Measurements from ENCODE around the gene NSD1.

NSD1 gene

DNA sequence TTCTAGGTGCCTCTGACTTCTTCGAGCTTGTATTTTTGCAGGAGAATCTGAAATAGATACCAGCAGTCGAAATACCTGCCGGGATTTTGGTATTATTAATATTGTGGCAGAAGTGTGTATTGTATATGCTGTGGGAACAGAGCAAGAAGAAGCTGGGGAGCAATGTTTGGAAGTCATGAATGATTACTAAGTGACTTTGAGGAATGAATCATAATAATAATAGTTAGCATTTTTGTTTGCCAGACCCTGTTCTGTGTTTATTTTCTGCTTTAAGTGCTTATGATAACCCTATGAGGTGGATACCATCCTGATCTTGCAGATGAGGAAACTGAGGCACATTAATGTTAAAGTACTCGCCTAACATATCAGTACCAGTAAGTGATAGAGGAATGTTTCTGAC, 137.5 kb downstream of the NSD1 start:
- Mint-ChIP-seq H3K9me3 (no peaks in the 10 kb centered on the region), H3K4me3 (no peak overlapping the region), H3K36me3 (ENCODE audit: low read depth) (peaks cover 85% of the 10 kb centered on the region), H3K4me1 (ENCODE audit: low read depth) (no peaks in the 10 kb centered on the region), H3K27ac (no peak overlapping the region), H3K27me3 (no peaks in the 10 kb centered on the region)
- DNase-seq: no peak

DNA sequence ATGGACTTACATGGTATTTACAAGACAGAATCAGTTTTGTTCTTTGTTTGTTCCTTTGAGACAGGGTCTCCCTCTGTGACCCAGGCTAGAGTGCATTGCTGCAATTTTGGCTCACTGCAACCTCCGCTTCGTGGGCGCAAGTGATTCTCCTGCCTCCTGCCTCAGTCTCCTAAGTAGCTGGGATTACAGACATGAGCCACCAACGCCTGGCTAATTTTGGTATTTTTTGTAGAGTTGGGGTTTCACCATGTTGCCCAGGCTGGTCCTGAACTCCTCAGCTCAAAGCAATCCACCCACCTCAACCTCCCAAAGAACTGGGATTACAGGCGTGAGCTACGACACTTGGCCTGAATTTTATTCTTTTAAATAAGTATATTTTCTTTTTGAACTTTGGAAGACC, 142.3 kb downstream of the NSD1 start:
- no peaks in the 10 kb centered on the region for H3K9me3 Mint-ChIP-seq
- DNase-seq: no peak
- no peak overlapping the region for H3K27ac Mint-ChIP-seq
- no peaks in the 10 kb centered on the region for H3K27me3 Mint-ChIP-seq
- H3K4me1 Mint-ChIP-seq (ENCODE audit: low read depth): peaks cover 5% of the 10 kb centered on the region
- peaks cover 86% of the 10 kb centered on the region for H3K36me3 Mint-ChIP-seq (ENCODE audit: low read depth)
- no peak overlapping the region for H3K4me3 Mint-ChIP-seq

DNA sequence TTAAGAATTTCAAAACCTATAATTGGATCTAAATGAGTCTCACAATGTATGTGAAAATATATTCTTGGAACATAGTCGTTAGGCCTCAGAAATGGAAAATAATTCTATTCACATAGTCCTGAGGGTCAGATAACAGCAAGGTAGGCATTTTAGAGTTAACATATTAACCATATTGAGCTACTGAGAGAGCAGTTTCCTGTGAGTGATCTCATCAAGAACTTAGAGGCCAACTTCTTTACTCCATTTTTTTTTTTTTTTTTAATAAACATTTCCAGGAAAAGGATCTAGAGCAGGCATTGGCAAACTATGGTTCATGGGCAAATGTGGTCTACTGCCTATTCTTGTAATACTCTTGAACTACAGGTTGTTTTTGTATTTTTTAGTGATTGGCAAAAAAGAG, 143.3 kb downstream of the NSD1 start:
- Mint-ChIP-seq H3K27me3 (no peaks in the 10 kb centered on the region), H3K27ac (peak overlapping the region; percentile 39), H3K36me3 (ENCODE audit: low read depth) (peaks cover 85% of the 10 kb centered on the region), H3K4me3 (no peak overlapping the region), H3K9me3 (no peaks in the 10 kb centered on the region), H3K4me1 (ENCODE audit: low read depth) (peaks cover 7% of the 10 kb centered on the region)
- no peak for DNase-seq

DNA sequence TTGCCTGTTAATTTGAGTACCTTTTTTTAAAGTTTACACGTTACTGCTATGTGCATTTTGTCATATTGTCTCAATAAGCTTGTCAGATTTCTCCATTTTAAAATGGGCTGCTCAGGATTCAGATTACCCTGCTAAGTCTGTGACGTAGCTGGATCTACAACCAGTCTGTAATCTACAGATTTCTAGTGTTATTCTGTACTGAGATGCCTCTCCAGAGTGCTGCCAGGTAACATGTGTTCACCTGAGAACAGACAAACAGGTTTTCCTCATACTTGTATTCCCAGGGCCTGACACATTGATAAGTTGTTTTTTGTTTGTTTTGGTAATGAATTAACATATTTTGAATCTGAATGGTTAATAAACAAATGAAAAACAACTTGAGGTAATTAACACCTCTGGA, 154.6 kb downstream of the NSD1 start:
- Mint-ChIP-seq H3K4me1 (ENCODE audit: low read depth) (no peaks in the 10 kb centered on the region), H3K4me3 (no peak overlapping the region), H3K9me3 (no peaks in the 10 kb centered on the region), H3K27me3 (no peaks in the 10 kb centered on the region), H3K36me3 (ENCODE audit: low read depth) (peaks cover 91% of the 10 kb centered on the region), H3K27ac (no peak overlapping the region)
- DNase-seq: no peak

DNA sequence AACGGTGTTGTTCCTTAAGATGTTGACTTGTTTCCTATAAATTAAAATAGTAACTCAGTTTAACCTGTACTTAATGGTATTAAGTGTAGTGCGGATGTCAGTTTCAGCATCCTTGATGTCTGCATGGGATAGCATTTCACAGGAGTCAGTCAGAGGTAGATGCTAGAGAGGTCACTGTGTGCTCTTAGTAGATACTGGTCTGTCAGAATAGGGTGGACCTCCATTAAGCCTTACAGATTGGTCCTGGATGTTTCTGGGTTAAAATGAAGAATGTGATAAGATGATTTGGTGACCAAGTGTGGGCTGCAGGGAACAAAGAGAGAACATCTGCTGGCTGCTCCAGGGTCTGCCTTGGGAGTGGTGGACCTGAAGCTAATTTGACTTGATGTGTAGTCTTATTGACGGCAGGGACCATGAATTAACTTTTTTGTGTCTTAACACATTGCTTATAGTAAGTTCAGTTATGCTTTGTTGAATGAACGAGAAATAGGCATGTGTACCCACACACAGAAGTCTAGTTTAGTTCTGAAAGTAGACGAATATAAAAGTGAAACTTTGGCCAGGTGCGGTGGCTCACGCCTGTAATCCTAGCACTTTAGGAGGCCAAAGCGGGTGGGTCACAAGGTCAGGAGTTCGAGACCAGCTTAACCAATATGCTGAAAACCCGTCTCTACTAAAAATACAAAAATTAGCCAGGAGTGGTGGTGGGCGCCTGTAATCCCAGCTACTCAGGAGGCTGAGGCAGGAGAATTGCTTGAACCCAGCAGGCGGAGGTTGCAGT, 157.4 kb downstream of the NSD1 start:
- Mint-ChIP-seq H3K4me3 (no peak overlapping the region), H3K9me3 (no peaks in the 10 kb centered on the region), H3K27me3 (no peaks in the 10 kb centered on the region), H3K27ac (peak overlapping the region; percentile 45), H3K4me1 (ENCODE audit: low read depth) (peaks cover 14% of the 10 kb centered on the region), H3K36me3 (ENCODE audit: low read depth) (peaks cover 92% of the 10 kb centered on the region)
- no peak for DNase-seq

DNA sequence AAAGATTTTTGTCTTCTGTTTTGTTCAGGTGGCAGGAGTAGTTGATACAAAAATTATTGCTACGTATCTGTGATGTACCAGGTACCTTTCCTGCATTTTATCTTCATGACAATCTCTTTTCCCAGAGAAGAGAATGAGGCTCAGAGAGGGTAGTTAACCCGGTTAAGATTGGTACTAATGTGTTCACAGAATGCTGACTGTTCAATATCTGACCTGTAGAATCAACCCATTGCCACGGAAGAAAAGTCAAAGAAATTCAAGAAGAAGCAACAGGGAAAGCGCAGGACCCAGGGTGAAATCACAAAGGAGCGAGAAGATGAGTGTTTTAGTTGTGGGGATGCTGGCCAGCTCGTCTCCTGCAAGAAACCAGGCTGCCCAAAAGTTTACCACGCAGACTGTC, 158.2 kb downstream of the NSD1 start:
- Mint-ChIP-seq H3K4me3 (no peak overlapping the region), H3K36me3 (ENCODE audit: low read depth) (peaks cover 92% of the 10 kb centered on the region), H3K9me3 (no peaks in the 10 kb centered on the region), H3K27me3 (no peaks in the 10 kb centered on the region), H3K27ac (no peak overlapping the region), H3K4me1 (ENCODE audit: low read depth) (peaks cover 22% of the 10 kb centered on the region)
- DNase-seq: no peak

DNA sequence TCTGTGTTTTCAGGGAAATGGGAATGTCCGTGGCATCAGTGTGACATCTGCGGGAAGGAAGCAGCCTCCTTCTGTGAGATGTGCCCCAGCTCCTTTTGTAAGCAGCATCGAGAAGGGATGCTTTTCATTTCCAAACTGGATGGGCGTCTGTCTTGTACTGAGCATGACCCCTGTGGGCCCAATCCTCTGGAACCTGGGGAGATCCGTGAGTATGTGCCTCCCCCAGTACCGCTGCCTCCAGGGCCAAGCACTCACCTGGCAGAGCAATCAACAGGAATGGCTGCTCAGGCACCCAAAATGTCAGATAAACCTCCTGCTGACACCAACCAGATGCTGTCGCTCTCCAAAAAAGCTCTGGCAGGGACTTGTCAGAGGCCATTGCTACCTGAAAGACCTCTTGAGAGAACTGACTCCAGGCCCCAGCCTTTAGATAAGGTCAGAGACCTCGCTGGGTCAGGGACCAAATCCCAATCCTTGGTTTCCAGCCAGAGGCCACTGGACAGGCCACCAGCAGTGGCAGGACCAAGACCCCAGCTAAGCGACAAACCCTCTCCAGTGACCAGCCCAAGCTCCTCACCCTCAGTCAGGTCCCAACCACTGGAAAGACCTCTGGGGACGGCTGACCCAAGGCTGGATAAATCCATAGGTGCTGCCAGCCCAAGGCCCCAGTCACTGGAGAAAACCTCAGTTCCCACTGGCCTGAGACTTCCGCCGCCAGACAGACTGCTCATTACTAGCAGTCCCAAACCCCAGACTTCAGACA, 160.4 kb downstream of the NSD1 start:
- peak overlapping the region; percentile 55 for H3K27ac Mint-ChIP-seq
- peaks cover 86% of the 10 kb centered on the region for H3K36me3 Mint-ChIP-seq (ENCODE audit: low read depth)
- H3K4me1 Mint-ChIP-seq (ENCODE audit: low read depth): peaks cover 33% of the 10 kb centered on the region
- H3K27me3 Mint-ChIP-seq: no peaks in the 10 kb centered on the region
- DNase-seq: no peak
- no peak overlapping the region for H3K4me3 Mint-ChIP-seq
- no peaks in the 10 kb centered on the region for H3K9me3 Mint-ChIP-seq

DNA sequence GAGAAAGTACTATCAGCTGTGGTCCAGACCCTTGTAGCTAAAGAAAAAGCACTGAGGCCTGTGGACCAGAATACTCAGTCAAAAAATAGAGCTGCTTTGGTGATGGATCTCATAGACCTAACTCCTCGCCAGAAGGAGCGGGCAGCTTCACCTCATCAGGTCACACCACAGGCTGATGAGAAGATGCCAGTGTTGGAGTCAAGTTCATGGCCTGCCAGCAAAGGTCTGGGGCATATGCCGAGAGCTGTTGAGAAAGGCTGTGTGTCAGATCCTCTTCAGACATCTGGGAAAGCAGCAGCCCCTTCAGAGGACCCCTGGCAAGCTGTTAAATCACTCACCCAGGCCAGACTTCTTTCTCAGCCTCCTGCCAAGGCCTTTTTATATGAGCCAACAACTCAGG, 161.1 kb downstream of the NSD1 start:
- Mint-ChIP-seq H3K9me3 (no peaks in the 10 kb centered on the region), H3K4me3 (no peak overlapping the region), H3K27me3 (no peaks in the 10 kb centered on the region), H3K4me1 (ENCODE audit: low read depth) (peaks cover 38% of the 10 kb centered on the region), H3K36me3 (ENCODE audit: low read depth) (peaks cover 80% of the 10 kb centered on the region), H3K27ac (peak overlapping the region; percentile 55)
- DNase-seq: no peak

DNA sequence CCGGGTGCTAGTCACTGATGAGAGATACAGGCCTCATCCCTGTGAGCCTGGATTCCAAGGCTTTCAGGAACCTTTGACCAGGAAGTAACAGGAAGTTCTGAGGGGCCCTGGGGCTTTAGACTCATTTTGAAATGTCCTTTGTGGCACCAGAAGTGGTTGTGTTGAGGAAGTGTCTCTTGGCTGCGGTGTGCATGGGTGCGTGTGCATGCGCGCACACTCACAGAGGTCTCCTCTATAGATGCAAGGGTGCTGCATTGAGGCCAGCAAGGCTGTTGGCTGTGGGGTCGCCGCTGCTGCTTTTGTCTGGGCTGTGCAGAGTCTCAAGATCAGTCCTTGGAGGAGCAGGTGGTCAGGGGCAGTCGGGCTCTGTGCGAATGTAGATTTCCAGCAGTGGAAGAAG, 162.4 kb downstream of the NSD1 start:
- Mint-ChIP-seq H3K9me3 (no peaks in the 10 kb centered on the region), H3K36me3 (ENCODE audit: low read depth) (peaks cover 77% of the 10 kb centered on the region), H3K27me3 (no peaks in the 10 kb centered on the region), H3K4me1 (ENCODE audit: low read depth) (peaks cover 49% of the 10 kb centered on the region), H3K27ac (peak overlapping the region; percentile 76), H3K4me3 (no peak overlapping the region)
- no peak for DNase-seq

DNA sequence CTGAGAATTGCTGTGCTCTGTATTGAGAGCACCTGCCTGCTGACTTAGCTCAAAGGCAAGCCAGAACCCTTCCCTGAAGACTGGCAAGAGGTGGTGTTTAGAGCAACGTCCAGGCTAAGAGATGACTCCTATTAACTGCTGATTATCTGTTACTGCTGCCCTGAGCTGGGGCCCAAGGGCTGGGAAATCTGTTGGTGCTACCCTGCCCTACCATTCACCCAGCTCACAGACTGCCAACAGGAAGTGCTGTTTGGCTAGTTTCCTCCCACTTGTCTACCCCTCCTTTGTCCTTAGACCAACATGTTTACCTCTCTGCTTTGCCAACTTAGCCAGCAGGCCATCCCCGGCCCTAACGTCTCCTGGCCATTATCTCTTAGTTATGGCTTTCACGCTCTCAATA, 163.0 kb downstream of the NSD1 start:
- Mint-ChIP-seq H3K4me1 (ENCODE audit: low read depth) (peaks cover 56% of the 10 kb centered on the region), H3K4me3 (no peak overlapping the region), H3K27me3 (no peaks in the 10 kb centered on the region), H3K36me3 (ENCODE audit: low read depth) (peaks cover 80% of the 10 kb centered on the region), H3K27ac (peak overlapping the region; percentile 76), H3K9me3 (no peaks in the 10 kb centered on the region)
- DNase-seq: no peak

DNA sequence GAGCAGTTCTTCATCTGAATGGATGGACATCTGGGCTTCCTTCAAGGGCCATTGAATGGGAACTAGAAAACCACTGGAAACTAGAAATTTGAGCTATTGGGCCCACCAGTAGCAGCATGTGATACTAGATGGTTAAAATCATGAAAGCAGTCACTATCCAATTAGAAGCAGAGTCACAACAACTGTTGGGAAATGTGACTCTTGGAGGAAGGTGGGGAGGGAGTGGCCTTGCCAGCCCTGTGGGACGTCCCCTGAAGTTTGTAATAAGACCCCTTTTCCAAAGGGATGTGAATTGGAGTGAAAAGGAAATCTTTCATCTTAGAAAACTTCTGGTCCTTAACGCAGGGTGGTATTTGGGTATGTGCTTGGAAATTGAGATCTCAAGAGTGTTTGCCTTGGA, 164.3 kb downstream of the NSD1 start:
- H3K27ac Mint-ChIP-seq: peak overlapping the region; percentile 22
- H3K4me3 Mint-ChIP-seq: no peak overlapping the region
- H3K27me3 Mint-ChIP-seq: no peaks in the 10 kb centered on the region
- H3K36me3 Mint-ChIP-seq (ENCODE audit: low read depth): peaks cover 77% of the 10 kb centered on the region
- DNase-seq: no peak
- no peaks in the 10 kb centered on the region for H3K9me3 Mint-ChIP-seq
- peaks cover 67% of the 10 kb centered on the region for H3K4me1 Mint-ChIP-seq (ENCODE audit: low read depth)

DNA sequence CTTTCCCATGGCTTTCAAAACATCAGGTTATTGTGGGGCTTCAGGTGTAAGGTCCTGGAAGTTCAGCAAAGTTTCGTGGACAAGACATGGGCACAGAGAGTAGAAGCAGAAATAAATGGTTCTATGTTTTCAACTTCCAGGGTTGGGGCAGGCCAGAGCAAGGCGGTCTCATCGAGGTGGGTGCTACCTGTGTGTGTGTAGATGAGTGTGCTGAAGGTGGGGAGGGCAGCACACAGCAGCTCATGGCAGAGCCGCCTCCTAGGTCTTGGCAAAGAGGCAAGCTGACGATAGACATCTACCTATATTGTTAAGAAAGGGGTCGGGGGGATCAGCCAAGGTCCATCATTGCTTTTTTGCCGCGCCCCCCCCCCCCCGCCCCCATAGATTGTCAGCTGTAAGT, 166.1 kb downstream of the NSD1 start:
- Mint-ChIP-seq H3K9me3 (no peaks in the 10 kb centered on the region), H3K27me3 (no peaks in the 10 kb centered on the region), H3K36me3 (ENCODE audit: low read depth) (peaks cover 72% of the 10 kb centered on the region), H3K4me3 (no peak overlapping the region), H3K4me1 (ENCODE audit: low read depth) (peaks cover 71% of the 10 kb centered on the region), H3K27ac (peak overlapping the region; percentile 85)
- no peak for DNase-seq

DNA sequence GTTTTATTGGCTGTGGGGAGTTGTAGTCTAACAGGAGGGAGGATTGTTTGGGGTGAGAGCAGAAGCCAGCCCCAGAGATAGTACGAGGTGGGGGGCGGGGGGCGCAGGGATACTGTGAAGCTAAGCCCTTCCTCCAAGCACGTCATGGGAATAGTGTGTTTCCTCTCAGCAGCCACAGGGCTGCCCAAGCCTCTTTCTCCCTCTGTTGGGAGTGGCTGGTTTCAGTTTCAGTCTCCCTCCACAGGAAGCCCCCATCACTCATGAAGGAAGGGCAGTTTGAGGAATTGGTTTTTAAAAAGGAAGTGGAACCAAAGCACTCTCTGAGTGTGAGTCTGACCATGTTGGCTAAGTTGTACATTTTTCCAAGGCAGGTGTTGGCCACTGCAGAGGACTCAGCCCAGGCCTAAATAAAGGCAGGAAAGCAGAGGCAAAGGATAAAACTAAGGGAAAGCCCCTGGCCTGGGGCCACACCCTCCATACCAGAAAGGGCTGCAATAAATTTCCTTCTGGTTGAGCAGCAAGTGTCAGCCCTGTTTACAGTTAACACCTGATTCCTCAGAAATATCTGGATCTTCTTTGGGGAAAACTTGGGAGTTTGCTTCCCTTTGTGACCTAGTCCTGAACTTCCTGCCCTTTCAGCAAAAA, 166.8 kb downstream of the NSD1 start:
- DNase-seq: no peak

DNA sequence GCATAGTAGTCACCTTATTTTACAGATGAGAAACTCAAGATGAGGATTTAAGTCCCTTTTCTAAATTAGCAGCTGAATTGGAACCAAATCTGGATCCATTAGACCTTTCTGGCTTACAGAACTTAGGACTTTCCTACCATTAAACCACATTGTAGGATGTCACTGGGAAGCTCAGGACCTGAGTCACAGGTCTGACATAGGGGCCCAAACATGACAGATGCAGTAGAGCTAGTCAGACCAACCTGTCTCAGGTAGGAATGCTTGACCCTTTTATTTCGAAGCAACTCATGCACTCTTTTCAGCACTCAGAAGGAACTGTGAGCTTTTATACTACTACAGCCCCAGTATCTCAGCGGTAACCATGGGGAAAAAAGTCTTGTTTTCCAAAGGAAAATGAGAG, 167.4 kb downstream of the NSD1 start:
- H3K27ac Mint-ChIP-seq: peak overlapping the region; percentile 92
- no peak for DNase-seq
- H3K4me3 Mint-ChIP-seq: no peak overlapping the region
- no peaks in the 10 kb centered on the region for H3K27me3 Mint-ChIP-seq
- peaks cover 72% of the 10 kb centered on the region for H3K36me3 Mint-ChIP-seq (ENCODE audit: low read depth)
- H3K4me1 Mint-ChIP-seq (ENCODE audit: low read depth): peaks cover 71% of the 10 kb centered on the region
- no peaks in the 10 kb centered on the region for H3K9me3 Mint-ChIP-seq

More for the DNA sequence above, 166.8 kb downstream of the NSD1 start:
- H3K4me3 Mint-ChIP-seq: peak overlapping the region; percentile 47
- H3K9me3 Mint-ChIP-seq: no peaks in the 10 kb centered on the region
- peaks cover 71% of the 10 kb centered on the region for H3K4me1 Mint-ChIP-seq (ENCODE audit: low read depth)
- peak overlapping the region; percentile 92 for H3K27ac Mint-ChIP-seq
- peaks cover 72% of the 10 kb centered on the region for H3K36me3 Mint-ChIP-seq (ENCODE audit: low read depth)
- H3K27me3 Mint-ChIP-seq: no peaks in the 10 kb centered on the region
